Measurements from ENCODE around the gene PRKCH.

GRCh38 chr14:61545726-61546455 is 224.5 kb downstream of the PRKCH start:
- TF ChIP-seq CTCF (IDR thresholded peaks at IDR 0.05): no peak
- no peak for TF ChIP-seq POLR2A (IDR thresholded peaks at IDR 0.05)

Measured in body of pancreas (tissue), 4 donors.